ENCODE measurements around the gene PIGC.

GRCh38 chr1:172397633-172398032, 46.2 kb downstream of the PIGC start:
- no peak for TF ChIP-seq CTCF (IDR thresholded peaks at IDR 0.05)
- no peak for TF ChIP-seq POLR2A (IDR thresholded peaks at IDR 0.05)

All from body of pancreas (tissue), 4 donors.